Measurements from ENCODE around the gene RMDN2. TPM values are rescaled to one million over a fixed set of nuclear protein-coding genes. Genes with fewer than 3 reads are reported as not detected.

RMDN2 gene
- total and polyA plus RNA-seq, 10 of the 15 experiments (the other 5 are each of a cell fraction or from before 2014, with no cell fraction given), result 2.6 to 12.4 (median 9.2) TPM

DNA sequence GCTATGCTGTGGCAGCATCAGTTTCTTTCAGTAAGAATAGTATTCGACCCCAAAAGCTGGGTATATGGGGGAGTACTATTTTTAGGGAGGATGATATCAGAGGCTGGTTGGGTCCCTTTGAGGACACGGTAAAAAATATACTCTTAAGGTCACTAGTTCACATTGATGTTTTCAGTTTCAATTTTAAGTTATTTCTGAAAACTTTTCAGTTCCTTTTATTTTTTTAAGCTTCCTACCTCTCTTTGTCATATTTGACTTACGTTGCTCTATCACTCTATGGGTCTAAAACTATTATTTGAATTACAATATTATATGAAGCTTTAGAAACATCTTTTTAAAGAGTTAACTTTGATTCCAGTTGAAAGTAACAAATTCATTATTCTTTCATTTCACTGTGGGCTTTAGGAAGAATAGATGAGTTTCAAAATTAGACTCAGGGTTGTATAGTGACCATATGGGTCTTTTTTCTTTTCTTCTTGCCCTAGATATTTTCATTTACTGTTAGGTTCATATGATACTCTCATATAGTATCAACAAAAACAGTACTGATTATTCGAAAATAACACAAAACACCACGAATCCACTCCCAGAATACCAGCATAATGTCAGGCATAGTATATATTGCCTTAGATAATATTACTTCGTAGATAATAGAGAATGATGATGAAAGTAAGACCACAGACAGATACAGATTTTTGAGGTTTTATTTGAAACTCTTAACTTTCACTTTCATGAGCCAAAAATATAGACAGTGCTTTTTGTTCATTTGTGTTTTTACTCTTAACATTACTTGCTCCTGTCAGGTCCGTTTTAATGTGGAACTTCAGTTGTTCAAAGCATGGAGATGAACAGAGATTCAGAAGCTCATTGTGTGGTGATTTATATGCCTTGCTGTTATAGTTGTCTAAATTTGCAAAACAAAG is 9.8 kb downstream of the RMDN2 start (continued):
- TF ChIP-seq, protein P1, sequence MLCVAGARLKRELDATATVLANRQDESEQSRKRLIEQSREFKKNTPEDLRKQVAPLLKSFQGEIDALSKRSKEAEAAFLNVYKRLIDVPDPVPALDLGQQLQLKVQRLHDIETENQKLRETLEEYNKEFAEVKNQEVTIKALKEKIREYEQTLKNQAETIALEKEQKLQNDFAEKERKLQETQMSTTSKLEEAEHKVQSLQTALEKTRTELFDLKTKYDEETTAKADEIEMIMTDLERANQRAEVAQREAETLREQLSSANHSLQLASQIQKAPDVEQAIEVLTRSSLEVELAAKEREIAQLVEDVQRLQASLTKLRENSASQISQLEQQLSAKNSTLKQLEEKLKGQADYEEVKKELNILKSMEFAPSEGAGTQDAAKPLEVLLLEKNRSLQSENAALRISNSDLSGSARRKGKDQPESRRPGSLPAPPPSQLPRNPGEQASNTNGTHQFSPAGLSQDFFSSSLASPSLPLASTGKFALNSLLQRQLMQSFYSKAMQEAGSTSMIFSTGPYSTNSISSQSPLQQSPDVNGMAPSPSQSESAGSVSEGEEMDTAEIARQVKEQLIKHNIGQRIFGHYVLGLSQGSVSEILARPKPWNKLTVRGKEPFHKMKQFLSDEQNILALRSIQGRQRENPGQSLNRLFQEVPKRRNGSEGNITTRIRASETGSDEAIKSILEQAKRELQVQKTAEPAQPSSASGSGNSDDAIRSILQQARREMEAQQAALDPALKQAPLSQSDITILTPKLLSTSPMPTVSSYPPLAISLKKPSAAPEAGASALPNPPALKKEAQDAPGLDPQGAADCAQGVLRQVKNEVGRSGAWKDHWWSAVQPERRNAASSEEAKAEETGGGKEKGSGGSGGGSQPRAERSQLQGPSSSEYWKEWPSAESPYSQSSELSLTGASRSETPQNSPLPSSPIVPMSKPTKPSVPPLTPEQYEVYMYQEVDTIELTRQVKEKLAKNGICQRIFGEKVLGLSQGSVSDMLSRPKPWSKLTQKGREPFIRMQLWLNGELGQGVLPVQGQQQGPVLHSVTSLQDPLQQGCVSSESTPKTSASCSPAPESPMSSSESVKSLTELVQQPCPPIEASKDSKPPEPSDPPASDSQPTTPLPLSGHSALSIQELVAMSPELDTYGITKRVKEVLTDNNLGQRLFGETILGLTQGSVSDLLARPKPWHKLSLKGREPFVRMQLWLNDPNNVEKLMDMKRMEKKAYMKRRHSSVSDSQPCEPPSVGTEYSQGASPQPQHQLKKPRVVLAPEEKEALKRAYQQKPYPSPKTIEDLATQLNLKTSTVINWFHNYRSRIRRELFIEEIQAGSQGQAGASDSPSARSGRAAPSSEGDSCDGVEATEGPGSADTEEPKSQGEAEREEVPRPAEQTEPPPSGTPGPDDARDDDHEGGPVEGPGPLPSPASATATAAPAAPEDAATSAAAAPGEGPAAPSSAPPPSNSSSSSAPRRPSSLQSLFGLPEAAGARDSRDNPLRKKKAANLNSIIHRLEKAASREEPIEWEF (IDR thresholded peaks at IDR 0.05; ENCODE audit: insufficient replicate concordance, low read depth, low read length), result no peak
- no peak for TF ChIP-seq YBX1 (IDR thresholded peaks at IDR 0.05)
- peak; percentile 97 for TF ChIP-seq TBL1XR1 (IDR thresholded peaks at IDR 0.05; ENCODE audit: low read depth, low read length)
- TF ChIP-seq ZBED1 (IDR thresholded peaks at IDR 0.05; ENCODE audit: borderline replicate concordance), result peak; percentile 64; the same call in 1 of the 2 replicates
- TF ChIP-seq KLF5 (IDR thresholded peaks at IDR 0.05; ENCODE audit: partially characterized antibody), result no peak
- peak; percentile 90 for TF ChIP-seq ASH2L (IDR thresholded peaks at IDR 0.05; ENCODE audit: borderline replicate concordance, low read depth)
- TF ChIP-seq TCF3 (IDR thresholded peaks at IDR 0.05; ENCODE audit: borderline replicate concordance, insufficient read depth, low read depth, low read length), result no peak
- peak; percentile 27 for TF ChIP-seq RAD21 (IDR thresholded peaks at IDR 0.05; ENCODE audit: insufficient read depth, low read depth, low read length)
- TF ChIP-seq FOXK2 (IDR thresholded peaks at IDR 0.05), result no peak
- TF ChIP-seq SRF (IDR thresholded peaks at IDR 0.05; ENCODE audit: low read depth in 2 of 2, low read length in 2 of 2), result no peak
- TF ChIP-seq, protein P2, sequence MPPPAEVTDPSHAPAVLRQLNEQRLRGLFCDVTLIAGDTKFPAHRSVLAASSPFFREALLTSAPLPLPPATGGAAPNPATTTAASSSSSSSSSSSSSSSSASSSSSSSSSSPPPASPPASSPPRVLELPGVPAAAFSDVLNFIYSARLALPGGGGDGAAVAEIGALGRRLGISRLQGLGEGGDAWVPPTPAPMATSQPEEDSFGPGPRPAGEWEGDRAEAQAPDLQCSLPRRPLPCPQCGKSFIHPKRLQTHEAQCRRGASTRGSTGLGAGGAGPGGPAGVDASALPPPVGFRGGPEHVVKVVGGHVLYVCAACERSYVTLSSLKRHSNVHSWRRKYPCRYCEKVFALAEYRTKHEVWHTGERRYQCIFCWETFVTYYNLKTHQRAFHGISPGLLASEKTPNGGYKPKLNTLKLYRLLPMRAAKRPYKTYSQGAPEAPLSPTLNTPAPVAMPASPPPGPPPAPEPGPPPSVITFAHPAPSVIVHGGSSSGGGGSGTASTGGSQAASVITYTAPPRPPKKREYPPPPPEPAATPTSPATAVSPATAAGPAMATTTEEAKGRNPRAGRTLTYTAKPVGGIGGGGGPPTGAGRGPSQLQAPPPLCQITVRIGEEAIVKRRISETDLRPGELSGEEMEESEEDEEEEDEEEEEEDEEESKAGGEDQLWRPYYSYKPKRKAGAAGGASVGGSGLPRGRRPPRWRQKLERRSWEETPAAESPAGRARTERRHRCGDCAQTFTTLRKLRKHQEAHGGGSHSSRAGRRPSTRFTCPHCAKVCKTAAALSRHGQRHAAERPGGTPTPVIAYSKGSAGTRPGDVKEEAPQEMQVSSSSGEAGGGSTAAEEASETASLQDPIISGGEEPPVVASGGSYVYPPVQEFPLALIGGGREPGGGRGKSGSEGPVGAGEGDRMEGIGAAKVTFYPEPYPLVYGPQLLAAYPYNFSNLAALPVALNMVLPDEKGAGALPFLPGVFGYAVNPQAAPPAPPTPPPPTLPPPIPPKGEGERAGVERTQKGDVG (CRISPR knock-in tag; IDR thresholded peaks at IDR 0.05), result no peak
- 0 out of 2 replicates have a peak, but pooled peaks have one; percentile 44 for TF ChIP-seq BMI1 (IDR thresholded peaks at IDR 0.05; ENCODE audit: borderline replicate concordance)
- TF ChIP-seq PAX8 (IDR thresholded peaks at IDR 0.05), result peak; percentile 94
- 0 out of 2 replicates have a peak, but pooled peaks have one; percentile 34 for TF ChIP-seq CHD2 (IDR thresholded peaks at IDR 0.05; ENCODE audit: borderline replicate concordance, low read depth, low read length)
- TF ChIP-seq, protein P3, sequence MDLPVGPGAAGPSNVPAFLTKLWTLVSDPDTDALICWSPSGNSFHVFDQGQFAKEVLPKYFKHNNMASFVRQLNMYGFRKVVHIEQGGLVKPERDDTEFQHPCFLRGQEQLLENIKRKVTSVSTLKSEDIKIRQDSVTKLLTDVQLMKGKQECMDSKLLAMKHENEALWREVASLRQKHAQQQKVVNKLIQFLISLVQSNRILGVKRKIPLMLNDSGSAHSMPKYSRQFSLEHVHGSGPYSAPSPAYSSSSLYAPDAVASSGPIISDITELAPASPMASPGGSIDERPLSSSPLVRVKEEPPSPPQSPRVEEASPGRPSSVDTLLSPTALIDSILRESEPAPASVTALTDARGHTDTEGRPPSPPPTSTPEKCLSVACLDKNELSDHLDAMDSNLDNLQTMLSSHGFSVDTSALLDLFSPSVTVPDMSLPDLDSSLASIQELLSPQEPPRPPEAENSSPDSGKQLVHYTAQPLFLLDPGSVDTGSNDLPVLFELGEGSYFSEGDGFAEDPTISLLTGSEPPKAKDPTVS (IDR thresholded peaks at IDR 0.05; ENCODE audit: low read depth, low read length), result no peak
- TF ChIP-seq, protein P4, sequence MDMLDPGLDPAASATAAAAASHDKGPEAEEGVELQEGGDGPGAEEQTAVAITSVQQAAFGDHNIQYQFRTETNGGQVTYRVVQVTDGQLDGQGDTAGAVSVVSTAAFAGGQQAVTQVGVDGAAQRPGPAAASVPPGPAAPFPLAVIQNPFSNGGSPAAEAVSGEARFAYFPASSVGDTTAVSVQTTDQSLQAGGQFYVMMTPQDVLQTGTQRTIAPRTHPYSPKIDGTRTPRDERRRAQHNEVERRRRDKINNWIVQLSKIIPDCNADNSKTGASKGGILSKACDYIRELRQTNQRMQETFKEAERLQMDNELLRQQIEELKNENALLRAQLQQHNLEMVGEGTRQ (IDR thresholded peaks at IDR 0.05; ENCODE audit: borderline replicate concordance, low read depth, low read length), result no peak
